IPS-18c (cell line): ENCODE results near the gene ALOX15B.

Experiments used
- H3K4me3 ChIP-seq: 2 replicates; pipeline ENCODE4 v1.7.0; 2013; ENCODE audit warnings: low read depth, mild to moderate bottlenecking, low read length, moderate library complexity; ENCODE audit not compliant: insufficient read depth
- H3K9me3 ChIP-seq: one replicate; pipeline ENCODE4 v1.6.1; 2013; ENCODE audit warnings: mild to moderate bottlenecking, low read length, moderate library complexity; ENCODE audit not compliant: control insufficient read depth, insufficient read depth

ALOX15B gene

DNA sequence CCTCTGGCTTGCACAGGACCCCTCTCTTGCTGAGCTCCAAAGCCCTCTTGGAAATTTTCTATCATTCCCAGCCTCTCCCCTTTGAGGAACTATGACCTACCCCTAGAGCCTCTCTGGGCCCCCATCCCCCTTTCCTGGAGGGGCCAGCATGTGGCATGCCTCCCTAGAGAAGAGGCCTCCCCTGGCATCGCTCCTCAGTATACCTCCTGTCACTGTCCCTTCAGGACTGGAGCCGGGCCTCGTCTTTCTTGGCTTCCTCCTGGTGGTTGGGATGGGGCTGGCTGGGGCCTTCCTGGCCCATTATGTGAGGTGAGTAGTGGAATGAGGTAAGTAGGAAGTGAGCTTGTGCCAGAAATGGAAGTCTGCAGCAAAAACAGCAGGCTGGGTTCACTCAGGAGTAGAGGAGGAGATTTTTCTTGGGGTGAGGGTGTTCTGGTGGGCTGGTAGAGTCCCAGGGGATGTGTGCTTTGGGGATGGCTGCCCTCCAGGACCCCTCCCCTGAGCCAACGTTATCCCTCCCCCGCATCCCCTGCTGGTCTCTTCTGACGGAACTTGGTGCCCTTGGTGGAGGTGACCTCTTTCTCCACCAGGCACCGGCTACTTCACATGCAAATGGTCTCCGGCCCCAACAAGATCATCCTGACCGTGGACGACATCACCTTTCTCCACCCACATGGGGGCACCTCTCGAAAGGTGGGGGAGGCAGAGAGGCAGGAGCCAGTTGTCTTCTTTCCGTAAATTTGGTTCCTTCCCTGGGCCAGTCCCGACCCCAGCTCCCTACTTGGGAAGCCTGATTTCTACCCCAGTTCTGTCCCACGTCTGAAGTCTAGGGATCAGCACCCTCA lies 31.8 kb upstream of the ALOX15B start:
- H3K9me3 ChIP-seq: peaks cover 3% of the 10 kb centered on the region
- no peak overlapping the region for H3K4me3 ChIP-seq

DNA sequence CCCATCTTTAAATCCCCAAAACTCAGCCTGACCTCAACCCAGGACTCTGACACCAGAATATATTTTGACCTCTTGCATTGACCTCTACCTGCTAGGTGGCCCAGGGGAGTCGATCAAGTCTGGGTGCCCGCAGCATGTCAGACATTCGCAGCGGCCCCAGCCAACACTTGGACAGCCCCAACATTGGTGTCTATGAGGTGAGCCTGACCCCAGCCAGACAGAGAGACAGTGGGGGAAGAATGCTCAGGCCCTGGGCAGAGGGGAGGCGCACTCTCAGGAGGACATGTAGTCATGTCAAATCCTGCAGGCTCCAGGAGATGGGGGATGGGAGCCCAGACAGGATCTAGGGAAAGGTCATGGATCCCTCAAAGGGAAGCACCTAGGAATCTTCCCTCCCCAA lies 31.0 kb upstream of the ALOX15B start:
- Histone ChIP-seq H3K9me3 (peaks cover 3% of the 10 kb centered on the region), H3K4me3 (no peak overlapping the region)

DNA sequence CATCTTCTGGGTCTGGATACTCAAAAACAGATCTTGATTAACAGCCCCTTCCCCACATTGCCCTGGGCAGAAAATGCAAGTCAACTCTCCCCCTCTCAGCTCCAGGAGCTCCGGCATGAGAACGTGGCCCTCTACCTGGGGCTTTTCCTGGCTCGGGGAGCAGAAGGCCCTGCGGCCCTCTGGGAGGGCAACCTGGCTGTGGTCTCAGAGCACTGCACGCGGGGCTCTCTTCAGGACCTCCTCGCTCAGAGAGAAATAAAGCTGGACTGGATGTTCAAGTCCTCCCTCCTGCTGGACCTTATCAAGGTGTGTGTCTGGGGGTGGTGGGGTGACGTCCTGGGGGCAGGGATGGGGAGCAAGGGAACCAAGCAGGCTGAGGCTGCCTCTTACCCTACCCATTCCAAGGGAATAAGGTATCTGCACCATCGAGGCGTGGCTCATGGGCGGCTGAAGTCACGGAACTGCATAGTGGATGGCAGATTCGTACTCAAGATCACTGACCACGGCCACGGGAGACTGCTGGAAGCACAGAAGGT lies 26.7 kb upstream of the ALOX15B start:
- H3K4me3 ChIP-seq: no peak overlapping the region
- H3K9me3 ChIP-seq: no peaks in the 10 kb centered on the region

DNA sequence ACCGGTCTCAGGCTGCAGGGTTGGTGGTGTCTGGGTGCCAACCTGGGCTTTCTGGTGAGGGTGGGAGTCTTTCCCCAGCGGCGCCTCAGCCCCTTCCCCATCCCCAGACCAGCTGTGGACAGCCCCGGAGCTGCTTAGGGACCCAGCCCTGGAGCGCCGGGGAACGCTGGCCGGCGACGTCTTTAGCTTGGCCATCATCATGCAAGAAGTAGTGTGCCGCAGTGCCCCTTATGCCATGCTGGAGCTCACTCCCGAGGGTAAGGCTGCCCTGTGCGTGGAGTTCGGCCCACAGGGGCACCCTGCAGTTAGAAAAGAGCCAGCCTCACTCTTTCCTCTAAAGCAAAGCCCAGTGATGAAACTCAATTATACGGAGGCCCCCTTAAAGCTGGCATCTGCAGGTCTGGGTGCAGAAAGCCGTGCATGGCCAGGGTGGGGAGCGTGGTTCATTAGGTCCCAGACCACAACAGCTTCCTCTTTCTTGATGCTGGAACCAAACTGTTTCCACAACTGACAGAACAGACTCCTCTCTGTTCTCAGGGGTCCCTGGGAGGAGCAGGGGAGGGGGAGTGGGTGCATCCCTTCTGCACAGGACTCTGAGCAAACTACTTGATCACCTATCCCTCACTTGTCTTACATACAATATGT lies 25.7 kb upstream of the ALOX15B start:
- Histone ChIP-seq H3K9me3 (no peaks in the 10 kb centered on the region), H3K4me3 (no peak overlapping the region)

DNA sequence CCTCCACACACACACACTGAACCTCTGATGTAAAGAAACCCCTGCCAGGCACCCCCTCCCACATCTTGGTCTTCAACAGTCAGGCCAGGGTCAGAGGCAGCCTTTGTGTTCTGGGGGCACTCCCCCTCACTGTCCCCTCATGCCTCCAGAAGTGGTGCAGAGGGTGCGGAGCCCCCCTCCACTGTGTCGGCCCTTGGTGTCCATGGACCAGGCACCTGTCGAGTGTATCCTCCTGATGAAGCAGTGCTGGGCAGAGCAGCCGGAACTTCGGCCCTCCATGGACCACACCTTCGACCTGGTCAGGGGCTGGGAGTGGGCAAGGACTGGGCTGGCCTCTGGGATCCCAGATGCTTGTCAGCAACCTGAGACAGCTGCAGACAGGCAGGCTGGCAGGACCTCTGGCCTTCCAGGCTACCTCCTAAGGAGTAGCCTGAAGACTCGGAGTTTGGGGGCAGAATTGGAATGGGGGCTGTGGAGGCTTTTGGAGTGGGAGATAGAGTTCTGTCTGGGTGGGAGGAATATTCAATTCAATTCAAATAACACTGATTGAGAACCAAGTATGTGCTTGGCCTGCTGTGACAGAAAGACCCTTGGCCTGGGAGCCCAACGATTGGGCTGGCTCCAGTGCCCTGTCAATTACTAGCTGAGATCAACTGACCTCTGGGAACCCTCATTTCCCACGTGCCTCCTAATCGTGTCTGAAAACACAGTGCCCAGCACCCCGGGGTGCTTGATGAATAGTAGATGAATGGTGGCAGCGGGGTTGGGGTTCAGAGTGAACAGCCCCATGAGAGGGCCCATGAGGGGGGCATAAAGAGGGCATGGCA lies 24.9 kb upstream of the ALOX15B start:
- H3K4me3 ChIP-seq: no peak overlapping the region

DNA sequence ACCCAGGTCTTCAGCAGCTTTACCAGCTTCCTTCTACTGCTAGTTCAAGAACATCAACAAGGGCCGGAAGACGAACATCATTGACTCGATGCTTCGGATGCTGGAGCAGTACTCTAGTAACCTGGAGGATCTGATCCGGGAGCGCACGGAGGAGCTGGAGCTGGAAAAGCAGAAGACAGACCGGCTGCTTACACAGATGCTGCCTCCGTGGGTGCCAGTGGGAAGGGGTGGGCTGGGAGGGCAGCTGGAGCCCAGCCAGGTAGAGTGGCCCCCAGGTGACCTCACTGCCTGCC lies 24.4 kb upstream of the ALOX15B start:
- H3K9me3 ChIP-seq: no peaks in the 10 kb centered on the region
- H3K4me3 ChIP-seq: no peak overlapping the region

More for the DNA sequence above, 24.9 kb upstream of the ALOX15B start:
- no peaks in the 10 kb centered on the region for H3K9me3 ChIP-seq

DNA sequence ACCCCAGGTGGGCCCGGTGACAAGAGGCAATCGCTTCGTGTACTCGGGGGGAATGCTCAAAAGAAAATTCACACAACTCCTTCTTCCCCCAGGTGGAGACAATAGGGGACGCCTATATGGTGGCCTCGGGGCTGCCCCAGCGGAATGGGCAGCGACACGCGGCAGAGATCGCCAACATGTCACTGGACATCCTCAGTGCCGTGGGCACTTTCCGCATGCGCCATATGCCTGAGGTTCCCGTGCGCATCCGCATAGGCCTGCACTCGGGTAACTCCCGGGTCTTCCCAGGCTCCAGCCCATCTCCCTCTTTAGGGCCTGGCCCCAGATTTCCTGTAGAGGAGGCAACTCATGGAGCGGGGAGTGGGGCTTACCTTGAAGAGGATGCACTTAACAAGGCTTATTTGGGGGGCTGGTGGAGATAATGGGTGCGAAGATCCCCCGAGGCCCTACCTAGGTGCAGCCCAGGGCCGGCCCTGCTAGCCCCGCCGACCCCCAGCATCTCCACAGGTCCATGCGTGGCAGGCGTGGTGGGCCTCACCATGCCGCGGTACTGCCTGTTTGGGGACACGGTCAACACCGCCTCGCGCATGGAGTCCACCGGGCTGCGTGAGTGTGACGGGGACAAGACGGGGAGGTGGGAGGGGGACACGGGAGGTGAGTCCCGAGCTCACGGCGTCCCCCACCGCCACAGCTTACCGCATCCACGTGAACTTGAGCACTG lies 23.5 kb upstream of the ALOX15B start:
- Histone ChIP-seq H3K4me3 (peak overlapping the region; percentile 82), H3K9me3 (no peaks in the 10 kb centered on the region)

DNA sequence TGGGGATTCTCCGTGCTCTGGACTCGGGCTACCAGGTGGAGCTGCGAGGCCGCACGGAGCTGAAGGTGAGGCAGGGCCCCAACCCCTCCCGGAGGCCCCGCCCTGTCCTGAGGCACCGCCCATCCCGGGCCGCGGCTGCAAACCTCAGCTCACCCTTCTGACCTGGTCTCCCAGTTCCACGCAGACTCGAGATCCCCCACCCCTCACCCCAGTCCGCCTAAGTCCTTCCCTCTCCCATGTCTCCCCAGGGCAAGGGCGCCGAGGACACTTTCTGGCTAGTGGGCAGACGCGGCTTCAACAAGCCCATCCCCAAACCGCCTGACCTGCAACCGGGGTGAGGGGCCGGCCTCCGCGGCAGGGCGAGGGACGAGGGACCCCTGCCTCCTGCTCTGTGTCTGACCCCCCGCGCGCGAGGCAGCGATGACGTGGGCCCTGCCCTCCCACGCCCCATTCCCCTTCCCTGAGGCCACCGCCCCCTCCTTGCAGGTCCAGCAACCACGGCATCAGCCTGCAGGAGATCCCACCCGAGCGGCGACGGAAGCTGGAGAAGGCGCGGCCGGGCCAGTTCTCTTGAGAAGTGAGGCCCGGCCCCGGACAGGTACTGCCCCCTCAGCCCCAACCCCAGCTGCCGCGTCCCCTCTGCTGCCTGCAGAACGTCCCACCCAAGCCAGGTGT lies 22.8 kb upstream of the ALOX15B start:
- Histone ChIP-seq H3K4me3 (peak overlapping the region; percentile 82), H3K9me3 (peaks cover 2% of the 10 kb centered on the region)

DNA sequence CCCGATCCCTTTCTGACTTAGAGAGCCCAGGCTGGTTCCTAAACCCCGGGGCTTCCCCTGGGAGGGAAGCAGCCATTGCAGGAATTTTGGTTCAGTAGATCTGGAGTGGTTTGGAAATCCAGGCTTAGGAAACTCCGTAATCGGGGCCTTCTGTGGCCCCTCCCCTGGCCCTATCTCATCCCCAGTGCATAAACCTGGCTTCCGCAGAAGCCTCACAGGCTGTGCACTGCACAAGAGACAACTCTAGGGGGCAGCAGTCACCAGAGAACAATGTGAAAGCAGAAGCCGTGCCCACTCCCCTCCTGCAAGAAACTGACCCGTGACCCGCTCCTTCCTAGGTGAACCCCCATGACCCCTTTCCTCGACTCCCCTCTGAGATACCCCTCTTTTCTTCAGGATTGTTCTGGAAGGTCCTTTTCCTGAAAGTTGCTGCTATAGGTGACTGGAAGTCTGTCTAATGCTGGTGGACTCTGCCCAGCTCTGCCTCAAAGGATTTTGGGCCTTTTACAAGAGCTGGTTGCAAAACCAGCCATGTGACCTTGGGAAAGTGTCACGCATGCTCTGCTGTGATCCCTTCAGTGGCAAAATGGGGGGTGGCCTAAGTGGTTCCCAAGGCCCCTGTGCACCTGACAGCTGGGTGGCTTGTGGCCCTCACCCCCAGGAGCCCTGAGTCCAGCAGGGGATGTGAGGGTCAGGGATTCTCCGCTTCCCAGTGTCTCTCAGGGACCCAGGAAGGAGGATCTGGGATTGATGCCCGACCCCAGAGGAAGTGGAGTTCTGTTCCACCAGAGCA lies 22.0 kb upstream of the ALOX15B start:
- Histone ChIP-seq H3K9me3 (peaks cover 2% of the 10 kb centered on the region), H3K4me3 (peak overlapping the region; percentile 82)

DNA sequence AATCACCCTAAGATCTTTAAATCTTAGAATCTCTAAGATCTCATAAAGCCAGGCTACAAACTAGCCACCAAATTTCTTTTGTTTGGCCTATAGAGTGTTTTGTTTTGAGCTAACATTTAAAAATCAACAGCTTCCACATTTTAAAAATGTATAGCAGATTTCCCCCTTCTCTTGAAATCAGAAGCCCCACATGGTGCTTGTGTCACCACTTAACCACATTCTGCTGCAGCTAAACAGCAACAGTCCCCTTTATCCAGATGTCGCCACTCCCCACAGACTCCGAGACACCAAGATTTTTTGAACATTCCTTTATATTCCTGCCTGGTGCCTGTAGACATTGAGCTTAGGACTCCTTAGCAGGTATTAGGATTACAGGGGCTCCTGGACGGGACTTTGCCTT lies 20.4 kb upstream of the ALOX15B start:
- Histone ChIP-seq H3K4me3 (no peak overlapping the region), H3K9me3 (peaks cover 2% of the 10 kb centered on the region)

DNA sequence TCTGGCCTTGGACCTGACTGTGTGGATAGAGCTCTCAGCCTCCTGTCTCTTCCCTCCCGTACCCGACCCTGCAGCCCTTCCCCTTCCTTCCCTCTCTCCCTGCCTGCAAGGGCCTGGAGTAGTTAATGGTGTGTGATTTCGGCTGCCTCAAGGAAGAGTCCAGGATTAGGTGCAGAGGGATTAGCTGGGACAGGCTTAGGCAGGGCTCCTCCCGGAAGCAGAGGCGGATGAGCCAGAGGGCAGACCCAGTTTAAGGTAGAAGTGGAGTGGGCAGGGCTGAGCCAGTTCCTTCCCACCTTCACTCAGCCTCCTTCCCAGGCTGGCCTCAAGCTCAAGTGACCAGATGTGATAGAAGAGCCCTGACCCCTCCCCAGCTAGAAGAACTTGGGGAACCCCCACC lies 19.7 kb upstream of the ALOX15B start:
- no peak overlapping the region for H3K4me3 ChIP-seq
- H3K9me3 ChIP-seq: peaks cover 2% of the 10 kb centered on the region

DNA sequence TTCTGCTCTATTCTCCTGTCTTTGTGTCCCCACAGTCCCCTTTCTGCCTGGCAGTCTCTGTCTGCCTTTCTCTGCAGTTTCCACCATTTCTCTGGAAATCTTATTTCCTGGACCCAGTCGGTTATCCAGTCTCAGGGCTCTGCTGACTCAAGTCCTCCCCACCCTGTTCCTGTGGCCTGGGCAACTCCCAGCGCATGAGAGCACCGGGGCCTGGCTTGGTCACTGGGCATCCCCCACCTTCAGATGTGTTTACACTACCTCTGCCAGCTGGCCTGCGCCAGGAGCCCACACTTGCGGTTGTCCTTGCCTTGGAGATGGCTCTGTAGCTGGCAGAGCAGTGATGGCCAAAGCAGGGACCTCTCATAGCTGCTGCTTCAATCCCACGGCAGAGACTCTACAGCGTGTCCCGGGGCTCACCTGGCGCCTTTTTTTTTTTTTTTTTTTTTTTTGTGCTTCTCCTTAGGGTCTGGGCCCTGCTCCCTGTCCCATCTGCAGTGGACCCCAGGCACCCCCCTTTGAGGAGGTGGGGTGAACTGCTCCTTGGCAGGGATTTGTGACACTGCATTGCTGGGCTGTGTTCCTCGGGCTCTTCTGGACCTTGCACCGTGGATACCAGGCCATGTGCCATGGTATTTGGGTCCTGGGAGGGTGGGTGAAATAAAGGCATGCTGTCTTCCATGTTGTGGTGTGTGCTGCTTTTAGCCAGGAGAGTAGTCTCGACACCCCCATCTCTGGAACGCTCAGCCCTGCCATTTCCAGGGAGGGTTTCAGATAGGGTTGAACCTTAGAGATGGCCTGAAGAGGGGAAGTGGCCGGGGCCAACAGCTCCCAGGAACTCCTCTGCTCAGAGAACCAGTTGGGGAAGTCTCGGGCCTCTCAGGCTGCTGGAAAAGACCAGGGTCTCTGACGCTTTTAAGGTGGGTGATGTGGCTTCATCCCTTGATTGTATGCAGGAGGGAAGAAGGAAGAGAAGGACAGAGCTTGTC lies 18.9 kb upstream of the ALOX15B start:
- H3K4me3 ChIP-seq: no peak overlapping the region
- peaks cover 2% of the 10 kb centered on the region for H3K9me3 ChIP-seq

DNA sequence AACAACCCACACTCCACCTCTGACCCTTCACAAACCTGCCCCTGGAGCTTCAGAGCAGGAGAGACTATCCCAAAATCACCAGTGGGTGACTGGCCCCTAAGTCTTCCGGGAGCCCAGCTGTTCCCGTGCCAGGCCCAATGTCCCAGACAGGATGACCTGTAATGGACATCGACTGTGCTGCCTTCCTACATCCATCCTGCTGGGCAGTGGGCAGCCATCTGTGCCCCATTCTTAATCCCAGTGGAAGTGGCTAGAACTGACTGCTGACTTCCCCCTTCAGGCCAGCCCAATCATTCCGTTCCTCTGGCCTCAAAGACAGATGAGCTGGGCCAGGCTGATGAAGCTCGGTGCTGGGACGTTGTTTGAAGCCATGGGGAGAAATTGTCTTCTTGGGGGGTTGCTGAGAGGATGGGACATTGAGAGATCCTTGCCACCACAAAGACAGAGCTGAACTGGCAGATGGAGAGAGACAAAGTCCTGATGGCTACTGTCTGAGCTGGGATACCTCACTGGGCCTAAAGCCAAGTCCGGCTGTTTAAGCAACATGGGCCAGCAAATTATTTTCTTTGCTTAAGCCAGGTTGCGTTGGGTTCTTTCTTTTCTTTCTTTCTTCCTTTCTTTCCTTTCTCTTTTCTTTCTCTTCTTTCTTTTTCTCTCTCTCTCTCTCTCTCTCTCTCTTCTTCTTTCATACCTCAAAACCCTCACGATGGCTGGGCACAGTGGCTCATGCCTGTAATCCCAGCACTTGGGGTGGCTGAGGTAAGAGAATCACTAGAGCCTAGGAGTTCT lies 17.9 kb upstream of the ALOX15B start:
- no peak overlapping the region for H3K4me3 ChIP-seq
- peaks cover 2% of the 10 kb centered on the region for H3K9me3 ChIP-seq

DNA sequence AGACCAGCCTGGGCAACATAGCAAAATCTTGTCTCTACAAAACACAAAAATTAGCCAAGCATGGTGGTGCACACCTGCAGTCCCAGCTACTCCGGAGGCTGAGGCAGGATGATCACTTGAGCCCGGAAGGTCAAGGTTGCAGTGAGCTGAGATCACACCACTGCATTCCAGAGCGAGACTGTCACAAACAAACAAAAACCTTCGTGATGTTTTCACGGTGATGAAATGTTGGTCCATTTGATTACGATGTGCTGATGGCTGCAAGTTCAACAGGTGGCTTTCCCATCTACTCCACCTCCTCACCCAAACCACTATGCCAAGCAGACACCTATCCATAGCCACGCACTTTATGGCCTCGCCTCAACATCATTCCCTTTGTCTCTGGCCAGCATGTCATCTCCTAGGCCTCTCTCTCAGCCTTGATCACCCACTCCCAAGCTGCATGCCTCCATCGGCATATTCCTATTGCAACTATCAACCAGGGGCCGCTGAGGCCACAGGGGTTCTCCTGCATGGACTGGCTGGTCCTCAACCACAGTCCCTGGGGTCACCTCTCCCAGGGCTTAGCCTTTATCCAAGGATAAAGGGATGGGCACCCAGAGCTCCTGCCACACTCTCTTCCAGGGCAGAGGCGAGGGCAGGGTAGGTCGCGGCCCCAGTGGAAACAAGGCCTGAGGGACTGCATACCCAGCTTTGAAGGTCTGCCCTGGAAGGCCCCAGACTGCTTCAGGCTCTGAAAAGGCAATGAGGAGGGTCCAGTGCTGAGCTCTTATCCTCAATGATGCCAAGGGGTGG lies 17.1 kb upstream of the ALOX15B start:
- Histone ChIP-seq H3K4me3 (no peak overlapping the region), H3K9me3 (peaks cover 2% of the 10 kb centered on the region)
